Measurements from ENCODE around the gene SPAG8.

Gene SPAG8

GRCh38 chr9:35776018-35776417, 36.0 kb downstream of the SPAG8 start:
- Histone ChIP-seq H2AFZ (ENCODE audit: low read depth) (no peak overlapping the region), H3K36me3 (ENCODE audit: insufficient read depth) (no peaks in the 10 kb centered on the region), H3K79me2 (ENCODE audit: insufficient read depth, low read depth) (no peaks in the 10 kb centered on the region), H3K4me3 (IDR thresholded peaks at IDR 0.05; ENCODE audit: insufficient read depth, low read depth, low read length) (no peak overlapping the region), H3K27ac (no peak overlapping the region), H3K4me2 (no peak overlapping the region), H3K4me1 (ENCODE audit: low read depth, poor library complexity, severe bottlenecking) (peaks cover 10% of the 10 kb centered on the region), H3K9ac (no peak overlapping the region), H4K20me1 (ENCODE audit: insufficient read depth) (no peaks in the 10 kb centered on the region), H3K27me3 (ENCODE audit: insufficient read depth, low read depth) (no peaks in the 10 kb centered on the region)
- TF ChIP-seq CTCF (conservative IDR thresholded peaks at IDR 0.05; ENCODE audit: low read depth, low read length): no peak

- Histone ChIP-seq H3K4me3 (IDR thresholded peaks at IDR 0.05; ENCODE audit: insufficient read depth, low read depth, low read length) (no peak overlapping the region), H2AFZ (ENCODE audit: low read depth) (no peak overlapping the region), H3K4me1 (ENCODE audit: low read depth, poor library complexity, severe bottlenecking) (peaks cover 10% of the 10 kb centered on the region), H3K27ac (no peak overlapping the region), H3K36me3 (ENCODE audit: insufficient read depth) (no peaks in the 10 kb centered on the region), H4K20me1 (ENCODE audit: insufficient read depth) (no peaks in the 10 kb centered on the region), H3K9ac (no peak overlapping the region), H3K4me2 (no peak overlapping the region), H3K79me2 (ENCODE audit: insufficient read depth, low read depth) (no peaks in the 10 kb centered on the region), H3K27me3 (ENCODE audit: insufficient read depth, low read depth) (no peaks in the 10 kb centered on the region)
- no peak for TF ChIP-seq CTCF (conservative IDR thresholded peaks at IDR 0.05; ENCODE audit: low read depth, low read length)
These were observed 37.0 kb downstream of the SPAG8 start for GRCh38 chr9:35774907-35775635.

- no peak overlapping the region for H3K9ac ChIP-seq
- no peak overlapping the region for H3K4me3 ChIP-seq (IDR thresholded peaks at IDR 0.05; ENCODE audit: insufficient read depth, low read depth, low read length)
- H3K27ac ChIP-seq: no peak overlapping the region
- H3K4me2 ChIP-seq: no peak overlapping the region
- peaks cover 10% of the 10 kb centered on the region for H3K4me1 ChIP-seq (ENCODE audit: low read depth, poor library complexity, severe bottlenecking)
- no peaks in the 10 kb centered on the region for H3K27me3 ChIP-seq (ENCODE audit: insufficient read depth, low read depth)
- TF ChIP-seq CTCF (conservative IDR thresholded peaks at IDR 0.05; ENCODE audit: low read depth, low read length): no peak
- H4K20me1 ChIP-seq (ENCODE audit: insufficient read depth): no peaks in the 10 kb centered on the region
- H3K79me2 ChIP-seq (ENCODE audit: insufficient read depth, low read depth): 0 out of 2 replicates have a peak, but pooled peaks cover 2% of the 10 kb centered on the region
- no peaks in the 10 kb centered on the region for H3K36me3 ChIP-seq (ENCODE audit: insufficient read depth)
- no peak overlapping the region for H2AFZ ChIP-seq (ENCODE audit: low read depth)
These were observed 40.1 kb downstream of the SPAG8 start for GRCh38 chr9:35771943-35772342.

- Histone ChIP-seq H3K4me2 (no peak overlapping the region), H4K20me1 (ENCODE audit: insufficient read depth) (no peaks in the 10 kb centered on the region), H3K27me3 (ENCODE audit: insufficient read depth, low read depth) (no peaks in the 10 kb centered on the region), H3K36me3 (ENCODE audit: insufficient read depth) (no peaks in the 10 kb centered on the region), H2AFZ (ENCODE audit: low read depth) (no peak overlapping the region), H3K4me1 (ENCODE audit: low read depth, poor library complexity, severe bottlenecking) (peaks cover 10% of the 10 kb centered on the region), H3K4me3 (IDR thresholded peaks at IDR 0.05; ENCODE audit: insufficient read depth, low read depth, low read length) (no peak overlapping the region), H3K27ac (no peak overlapping the region), H3K79me2 (ENCODE audit: insufficient read depth, low read depth) (0 out of 2 replicates have a peak, but pooled peaks cover 6% of the 10 kb centered on the region), H3K9ac (no peak overlapping the region)
- no peak for TF ChIP-seq CTCF (conservative IDR thresholded peaks at IDR 0.05; ENCODE audit: low read depth, low read length)
These were observed 40.5 kb downstream of the SPAG8 start for GRCh38 chr9:35771534-35771933.

Measured in KMS-11 (cell line).